Type B pancreatic cell (in vitro differentiated cells): Measurements from ENCODE around the gene POT1. TPM values are rescaled to one million over a fixed set of nuclear protein-coding genes. Genes with fewer than 3 reads are reported as not detected.

Experiments used
- DNase-seq: peaks from one replicate; pipeline ENCODE4 v3.0.0; 2021; ENCODE audit warnings: mixed read lengths; ENCODE audit not compliant: unreplicated experiment; ENCODE audit errors: extremely low spot score
- H3K27ac Mint-ChIP-seq: 2 replicates; pipeline ENCODE4 v1.8.0; 2021; ENCODE audit warnings: mild to moderate bottlenecking, mixed read lengths
- H3K27me3 Mint-ChIP-seq: 2 replicates; pipeline ENCODE4 v1.8.0; 2021; ENCODE audit warnings: mixed read lengths
- H3K36me3 Mint-ChIP-seq: 2 replicates; pipeline ENCODE4 v1.8.0; 2021; ENCODE audit warnings: mixed read lengths
- H3K4me1 Mint-ChIP-seq: one replicate; pipeline ENCODE4 v1.8.0; 2021; ENCODE audit warnings: mixed read lengths; ENCODE audit not compliant: unreplicated experiment
- H3K4me3 Mint-ChIP-seq: 2 replicates; pipeline ENCODE4 v1.8.0; 2021; ENCODE audit warnings: mild to moderate bottlenecking, mixed read lengths
- H3K9me3 Mint-ChIP-seq: 2 replicates; pipeline ENCODE4 v1.8.0; 2021; ENCODE audit warnings: mixed read lengths
- total RNA-seq: library from RNA; stranded (reverse); gene quantifications from 2 replicates; pipeline ENCODE4 v1.2.1, GENCODE V29; 2021; ENCODE audit warnings: low replicate concordance
- TF ChIP-seq, protein P1 (sequence below): fragments of 200-600 bp; sonication (generic); conservative IDR thresholded peaks from 2 replicates; pipeline ENCODE4 v1.5.0; 2021; ENCODE audit warnings: antibody characterized with exemption, mild to moderate bottlenecking

POT1 gene
- total RNA-seq, 1 donor from 2014 or later: 27.3 TPM

DNA sequence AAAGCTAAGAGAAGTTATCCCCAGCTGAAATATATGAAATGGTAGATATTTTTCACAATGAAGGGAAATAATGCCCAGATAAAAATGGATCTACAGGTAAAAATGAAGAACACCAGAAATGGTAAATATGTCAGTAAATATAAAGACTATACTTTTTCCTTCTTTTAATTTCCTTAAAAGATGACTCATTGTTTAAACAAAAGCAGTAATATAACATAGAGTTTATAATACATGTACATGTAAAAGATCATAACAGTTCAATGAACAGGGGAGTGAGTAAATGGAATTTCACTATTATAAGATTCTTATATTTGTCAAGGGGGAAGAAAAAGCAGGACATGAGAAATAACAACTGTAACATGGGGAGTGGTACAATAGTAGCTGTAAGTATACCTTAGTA, 7.4 kb downstream of the POT1 start:
- Mint-ChIP-seq H3K4me3 (no peak overlapping the region), H3K36me3 (no peaks in the 10 kb centered on the region), H3K4me1 (peaks cover 12% of the 10 kb centered on the region), H3K9me3 (no peaks in the 10 kb centered on the region), H3K27me3 (no peaks in the 10 kb centered on the region), H3K27ac (no peak overlapping the region)
- no peak for DNase-seq
- TF ChIP-seq, protein P1, sequence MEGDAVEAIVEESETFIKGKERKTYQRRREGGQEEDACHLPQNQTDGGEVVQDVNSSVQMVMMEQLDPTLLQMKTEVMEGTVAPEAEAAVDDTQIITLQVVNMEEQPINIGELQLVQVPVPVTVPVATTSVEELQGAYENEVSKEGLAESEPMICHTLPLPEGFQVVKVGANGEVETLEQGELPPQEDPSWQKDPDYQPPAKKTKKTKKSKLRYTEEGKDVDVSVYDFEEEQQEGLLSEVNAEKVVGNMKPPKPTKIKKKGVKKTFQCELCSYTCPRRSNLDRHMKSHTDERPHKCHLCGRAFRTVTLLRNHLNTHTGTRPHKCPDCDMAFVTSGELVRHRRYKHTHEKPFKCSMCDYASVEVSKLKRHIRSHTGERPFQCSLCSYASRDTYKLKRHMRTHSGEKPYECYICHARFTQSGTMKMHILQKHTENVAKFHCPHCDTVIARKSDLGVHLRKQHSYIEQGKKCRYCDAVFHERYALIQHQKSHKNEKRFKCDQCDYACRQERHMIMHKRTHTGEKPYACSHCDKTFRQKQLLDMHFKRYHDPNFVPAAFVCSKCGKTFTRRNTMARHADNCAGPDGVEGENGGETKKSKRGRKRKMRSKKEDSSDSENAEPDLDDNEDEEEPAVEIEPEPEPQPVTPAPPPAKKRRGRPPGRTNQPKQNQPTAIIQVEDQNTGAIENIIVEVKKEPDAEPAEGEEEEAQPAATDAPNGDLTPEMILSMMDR: no peak

DNA sequence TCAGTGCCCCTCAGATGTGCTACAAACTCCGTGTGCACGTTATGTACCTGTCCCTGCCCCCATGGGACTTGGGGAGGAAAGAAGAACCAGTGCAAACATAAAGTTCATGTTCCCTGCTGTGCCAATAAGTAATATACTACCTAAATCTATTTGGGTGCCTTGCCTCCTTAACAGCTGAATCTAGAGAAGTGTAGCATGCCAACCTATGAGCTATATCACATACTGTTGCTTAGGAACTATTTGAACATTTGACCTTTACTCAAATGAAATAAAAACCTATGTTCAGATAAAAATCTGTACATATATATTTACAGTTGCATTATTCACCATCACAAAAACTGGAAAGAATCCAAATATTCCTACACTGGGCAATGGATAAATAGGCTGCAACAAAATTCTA, 9.8 kb downstream of the POT1 start:
- Mint-ChIP-seq H3K27ac (no peak overlapping the region), H3K4me1 (peaks cover 18% of the 10 kb centered on the region), H3K27me3 (no peaks in the 10 kb centered on the region)

DNA sequence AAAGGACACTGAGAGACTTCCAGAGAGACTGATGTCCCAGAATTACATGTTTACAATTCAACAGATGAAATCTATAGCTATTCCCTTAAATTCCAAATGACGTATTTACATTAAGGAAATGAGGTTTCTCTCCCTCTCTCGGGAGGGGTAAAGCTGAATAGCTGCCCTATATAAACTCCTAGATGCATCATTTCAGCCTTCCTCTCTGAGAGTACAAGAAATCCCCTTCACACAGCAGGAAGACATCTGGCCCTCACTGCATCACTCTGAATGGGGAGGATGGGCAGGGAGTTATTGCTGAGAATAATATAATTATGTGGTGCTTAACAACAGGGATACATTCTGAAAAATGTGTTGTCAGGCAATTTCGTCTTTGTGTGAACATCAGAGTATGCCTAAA, 11.0 kb downstream of the POT1 start:
- no peak for DNase-seq
- H3K27ac Mint-ChIP-seq: no peak overlapping the region
- H3K4me3 Mint-ChIP-seq: no peak overlapping the region
- H3K4me1 Mint-ChIP-seq: peaks cover 18% of the 10 kb centered on the region
- no peaks in the 10 kb centered on the region for H3K9me3 Mint-ChIP-seq
- TF ChIP-seq, protein P1: no peak
- no peaks in the 10 kb centered on the region for H3K27me3 Mint-ChIP-seq
- H3K36me3 Mint-ChIP-seq: peaks cover 4% of the 10 kb centered on the region

More for the DNA sequence above, 9.8 kb downstream of the POT1 start:
- no peak overlapping the region for H3K4me3 Mint-ChIP-seq
- H3K36me3 Mint-ChIP-seq: peaks cover 3% of the 10 kb centered on the region
- no peak for DNase-seq
- no peaks in the 10 kb centered on the region for H3K9me3 Mint-ChIP-seq
- TF ChIP-seq, protein P1: no peak

DNA sequence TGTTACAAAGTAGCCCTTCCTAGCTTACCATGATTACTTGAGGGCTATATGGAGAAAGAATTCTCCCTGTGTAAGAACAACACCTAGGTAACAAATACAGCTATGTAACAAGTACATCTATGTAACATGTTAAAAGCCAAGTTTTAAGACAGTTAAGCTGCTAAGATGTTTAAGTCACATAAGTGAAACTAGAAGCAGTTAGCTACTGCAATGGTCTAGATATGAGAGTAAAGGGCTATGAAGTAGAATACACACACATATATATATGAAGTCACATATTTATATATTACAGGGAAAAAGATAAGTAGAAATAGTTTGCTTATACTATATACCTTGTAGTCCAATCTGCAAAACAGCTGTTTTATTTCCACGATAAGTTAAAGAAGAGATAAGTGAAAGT, 14.4 kb downstream of the POT1 start:
- Mint-ChIP-seq H3K4me3 (no peak overlapping the region), H3K36me3 (peaks cover 4% of the 10 kb centered on the region), H3K27me3 (no peaks in the 10 kb centered on the region), H3K4me1 (peaks cover 18% of the 10 kb centered on the region), H3K9me3 (no peaks in the 10 kb centered on the region), H3K27ac (no peak overlapping the region)
- TF ChIP-seq, protein P1: no peak
- DNase-seq: no peak

DNA sequence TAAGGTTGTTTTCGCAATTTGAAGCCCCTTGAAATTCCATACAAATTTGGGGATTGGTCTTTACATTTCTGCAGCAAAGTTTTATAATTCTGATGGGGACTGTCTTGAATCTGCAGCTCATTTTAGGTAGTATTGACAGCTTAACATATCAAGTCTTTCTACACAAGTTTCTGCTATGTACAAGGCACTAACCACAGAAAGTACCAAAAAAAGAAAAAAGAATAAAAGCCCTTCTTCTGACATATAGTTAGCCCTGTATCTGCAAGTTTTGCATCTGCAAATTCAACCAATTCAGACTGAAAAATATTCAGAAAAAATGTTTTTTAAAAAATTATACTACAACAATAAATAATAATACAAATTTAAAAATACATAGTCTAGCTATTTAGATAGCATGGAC, 15.3 kb downstream of the POT1 start:
- H3K27me3 Mint-ChIP-seq: no peaks in the 10 kb centered on the region
- peaks cover 4% of the 10 kb centered on the region for H3K36me3 Mint-ChIP-seq
- TF ChIP-seq, protein P1: no peak
- H3K4me1 Mint-ChIP-seq: peaks cover 18% of the 10 kb centered on the region
- no peak overlapping the region for H3K4me3 Mint-ChIP-seq
- no peak overlapping the region for H3K27ac Mint-ChIP-seq
- no peak for DNase-seq
- no peaks in the 10 kb centered on the region for H3K9me3 Mint-ChIP-seq

DNA sequence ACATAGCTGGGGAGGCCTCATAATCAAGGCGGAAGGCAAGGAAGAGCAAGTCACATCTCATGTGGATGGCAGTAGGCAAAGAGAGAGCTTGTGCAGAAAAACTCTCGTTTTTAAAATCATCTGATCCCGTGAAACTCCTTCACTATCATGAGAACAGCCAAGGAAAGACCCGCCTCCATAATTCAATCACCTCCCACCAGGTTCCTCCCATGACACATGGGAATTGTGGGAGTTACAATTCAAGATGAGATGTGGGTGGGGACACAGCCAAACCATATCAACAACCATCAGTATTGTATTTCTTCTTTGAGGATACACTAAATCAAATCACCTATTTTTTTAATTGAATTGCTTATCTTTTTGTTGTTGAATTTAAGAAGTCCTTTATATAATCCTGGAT, 16.7 kb downstream of the POT1 start:
- Mint-ChIP-seq H3K4me1 (peaks cover 12% of the 10 kb centered on the region), H3K4me3 (no peak overlapping the region), H3K36me3 (peaks cover 4% of the 10 kb centered on the region), H3K27me3 (no peaks in the 10 kb centered on the region), H3K27ac (no peak overlapping the region), H3K9me3 (no peaks in the 10 kb centered on the region)
- TF ChIP-seq, protein P1: no peak
- no peak for DNase-seq
